ENCODE measurements around the gene SLC24A4.

SLC24A4 gene

DNA sequence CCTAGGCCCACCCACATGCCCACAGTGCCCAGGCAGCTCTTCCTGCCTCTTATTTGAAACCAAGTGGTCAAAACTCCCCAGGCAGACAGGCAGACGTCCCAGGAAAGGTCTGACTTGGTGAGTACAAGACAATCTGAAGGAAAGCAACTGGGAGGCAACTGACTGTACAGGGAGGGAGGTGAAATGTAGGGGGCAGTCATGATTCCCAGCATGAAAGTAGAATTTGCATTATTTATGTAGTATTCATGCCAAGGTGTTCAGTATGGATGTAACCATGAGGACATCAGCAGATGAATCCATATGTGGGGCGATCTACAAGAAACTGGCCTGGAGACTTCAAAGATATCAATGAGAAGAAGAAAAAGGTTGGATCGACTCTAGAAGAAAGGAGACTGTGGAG is 46.1 kb downstream of the SLC24A4 start:
- no peaks in the 10 kb centered on the region; the same call in 1 of the 2 replicates for H3K9me3 ChIP-seq (ENCODE audit: control insufficient read depth, insufficient read depth, low read length)

DNA sequence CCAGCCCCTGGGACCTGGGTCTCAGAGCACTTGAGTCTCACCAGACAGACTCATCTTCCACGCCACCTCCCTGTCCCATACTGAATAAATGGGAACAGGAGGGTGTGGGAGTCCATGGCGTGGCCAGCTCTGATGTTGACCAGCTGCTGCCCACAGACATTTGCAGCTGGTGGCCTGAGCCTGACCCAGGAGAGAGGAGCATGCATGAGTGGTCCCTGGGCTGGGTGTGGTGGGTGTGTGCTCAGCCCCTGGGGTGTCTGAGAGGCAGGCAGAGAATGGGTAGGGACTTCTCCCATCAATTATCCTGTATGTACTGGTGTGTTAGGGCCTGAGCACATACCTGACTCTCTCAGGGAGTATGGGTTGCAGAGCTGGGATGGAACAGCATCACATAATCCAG is 49.3 kb downstream of the SLC24A4 start:
- H3K9me3 ChIP-seq (ENCODE audit: control insufficient read depth, insufficient read depth, low read length) = no peaks in the 10 kb centered on the region; the same call in 1 of the 2 replicates
- no peaks in the 10 kb centered on the region for H3K4me1 ChIP-seq (ENCODE audit: insufficient read depth, low read length)
- H3K36me3 ChIP-seq (ENCODE audit: insufficient read depth, low read length) = no peaks in the 10 kb centered on the region
- no peak overlapping the region for H3K9ac ChIP-seq (ENCODE audit: low read depth, low read length)

More for the DNA sequence above, 46.1 kb downstream of the SLC24A4 start:
- Histone ChIP-seq H3K36me3 (ENCODE audit: insufficient read depth, low read length) (no peaks in the 10 kb centered on the region), H3K9ac (ENCODE audit: low read depth, low read length) (no peak overlapping the region), H3K4me1 (ENCODE audit: insufficient read depth, low read length) (no peaks in the 10 kb centered on the region)

DNA sequence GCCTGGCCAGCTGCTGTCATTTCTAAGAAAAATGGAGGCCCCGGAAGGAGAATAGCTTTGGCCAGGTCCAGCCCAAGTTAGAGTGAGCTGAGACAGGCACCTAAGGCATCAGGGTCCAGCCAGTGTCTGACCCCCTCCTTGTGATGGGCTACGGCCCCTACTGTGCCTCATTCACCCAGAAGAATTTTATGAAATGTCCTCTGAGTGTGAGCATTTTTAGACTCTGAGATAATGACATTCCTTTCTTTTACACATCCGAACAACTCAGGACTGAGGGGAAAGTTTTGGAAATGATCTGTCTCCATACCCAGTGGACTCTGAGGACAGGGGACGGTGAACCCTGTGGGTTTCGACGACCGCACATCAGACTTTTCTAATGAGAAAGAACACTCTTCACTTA is 50.4 kb downstream of the SLC24A4 start:
- Histone ChIP-seq H3K36me3 (ENCODE audit: insufficient read depth, low read length) (no peaks in the 10 kb centered on the region), H3K4me1 (ENCODE audit: insufficient read depth, low read length) (no peaks in the 10 kb centered on the region), H3K9ac (ENCODE audit: low read depth, low read length) (no peak overlapping the region), H3K9me3 (ENCODE audit: control insufficient read depth, insufficient read depth, low read length) (no peaks in the 10 kb centered on the region; the same call in 1 of the 2 replicates)

DNA sequence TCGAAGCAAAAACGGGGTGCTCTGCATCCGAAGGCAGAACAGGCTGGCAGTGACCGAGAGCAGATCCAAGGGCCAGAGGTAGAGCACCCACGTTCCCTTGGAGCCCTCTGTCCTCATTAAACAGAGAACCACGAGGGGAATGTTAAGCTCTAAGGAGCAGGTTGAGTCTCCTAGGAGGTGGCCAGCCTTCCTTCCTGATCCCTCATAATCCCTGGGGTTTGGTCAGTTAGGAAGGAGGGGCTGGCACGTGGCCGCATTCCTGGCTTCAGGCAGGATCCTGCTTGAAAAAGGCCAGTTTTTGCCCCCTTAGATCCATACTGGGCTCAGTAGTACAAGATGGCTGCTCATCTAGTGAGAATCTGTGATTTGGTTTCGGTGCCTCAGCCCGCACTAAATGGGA is 57.2 kb downstream of the SLC24A4 start:
- Histone ChIP-seq H3K9me3 (ENCODE audit: control insufficient read depth, insufficient read depth, low read length) (no peaks in the 10 kb centered on the region), H3K4me1 (ENCODE audit: insufficient read depth, low read length) (no peaks in the 10 kb centered on the region; the same call in 1 of the 2 replicates), H3K36me3 (ENCODE audit: insufficient read depth, low read length) (no peaks in the 10 kb centered on the region), H3K9ac (ENCODE audit: low read depth, low read length) (no peak overlapping the region)

DNA sequence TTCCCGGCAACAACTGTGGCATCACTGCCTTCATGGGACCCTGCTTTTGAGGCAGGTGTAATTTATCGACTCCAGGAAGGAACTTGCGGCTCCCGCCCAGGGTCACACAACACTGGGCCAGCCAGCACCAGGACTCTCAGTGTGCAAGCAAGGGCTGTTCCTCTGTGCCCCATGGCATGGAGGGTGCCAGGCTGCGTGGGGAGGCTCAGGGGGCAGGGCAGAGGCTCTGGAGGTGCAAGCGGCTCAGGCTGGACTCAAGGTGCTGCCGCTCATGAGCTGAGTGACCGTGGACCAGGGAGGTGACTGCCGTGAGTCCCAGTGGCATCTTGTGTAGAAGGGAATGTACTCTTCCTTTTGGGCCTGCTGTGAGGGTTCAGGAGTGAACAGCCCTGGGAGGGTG is 57.6 kb downstream of the SLC24A4 start:
- Histone ChIP-seq H3K9me3 (ENCODE audit: control insufficient read depth, insufficient read depth, low read length) (no peaks in the 10 kb centered on the region), H3K36me3 (ENCODE audit: insufficient read depth, low read length) (no peaks in the 10 kb centered on the region), H3K9ac (ENCODE audit: low read depth, low read length) (no peak overlapping the region), H3K4me1 (ENCODE audit: insufficient read depth, low read length) (no peaks in the 10 kb centered on the region; the same call in 1 of the 2 replicates)

DNA sequence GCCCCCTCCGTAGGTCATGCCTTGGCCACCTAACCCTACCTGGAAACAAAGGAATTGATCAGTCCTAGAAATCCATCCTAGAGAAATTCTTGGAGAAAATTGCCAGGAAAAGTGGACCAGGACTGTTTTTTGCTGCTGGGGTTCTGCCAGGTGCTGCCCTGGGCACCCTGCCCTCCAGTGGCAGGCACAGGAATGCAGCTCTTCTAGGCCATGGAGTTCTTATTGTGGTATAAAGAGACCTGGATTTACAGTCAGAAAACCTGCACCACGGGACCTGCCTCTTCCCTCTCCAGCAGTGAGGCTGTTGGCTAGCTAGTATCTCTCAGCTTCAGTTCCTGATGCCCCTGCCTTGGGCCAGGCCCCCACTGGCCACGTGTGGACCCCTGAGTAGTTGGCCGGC is 59.7 kb downstream of the SLC24A4 start:
- H3K9me3 ChIP-seq (ENCODE audit: control insufficient read depth, insufficient read depth, low read length) = no peaks in the 10 kb centered on the region
- H3K36me3 ChIP-seq (ENCODE audit: insufficient read depth, low read length) = no peaks in the 10 kb centered on the region
- no peak overlapping the region for H3K9ac ChIP-seq (ENCODE audit: low read depth, low read length)
- H3K4me1 ChIP-seq (ENCODE audit: insufficient read depth, low read length) = no peaks in the 10 kb centered on the region; the same call in 1 of the 2 replicates

DNA sequence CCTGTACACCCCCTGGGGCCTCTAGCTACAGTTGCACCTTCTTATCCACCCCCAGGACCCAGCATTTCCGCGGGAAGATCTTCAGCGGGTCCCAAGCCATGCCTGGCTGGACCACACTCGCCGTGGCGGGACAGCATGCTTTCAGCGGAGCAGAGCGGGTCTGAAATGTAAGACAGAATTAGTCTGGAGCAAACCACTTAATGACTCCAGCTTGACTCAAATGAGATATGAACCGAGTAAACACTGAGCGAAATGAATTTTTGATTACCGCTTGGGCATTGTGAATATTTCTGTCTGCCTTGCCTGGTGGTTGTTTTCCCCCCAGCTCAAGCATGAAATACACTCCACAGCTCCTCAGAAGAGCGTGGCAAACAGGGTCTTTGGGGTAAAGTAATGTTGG is 60.8 kb downstream of the SLC24A4 start:
- Histone ChIP-seq H3K9me3 (ENCODE audit: control insufficient read depth, insufficient read depth, low read length) (no peaks in the 10 kb centered on the region), H3K4me1 (ENCODE audit: insufficient read depth, low read length) (no peaks in the 10 kb centered on the region; the same call in 1 of the 2 replicates), H3K9ac (ENCODE audit: low read depth, low read length) (no peak overlapping the region), H3K36me3 (ENCODE audit: insufficient read depth, low read length) (no peaks in the 10 kb centered on the region)

DNA sequence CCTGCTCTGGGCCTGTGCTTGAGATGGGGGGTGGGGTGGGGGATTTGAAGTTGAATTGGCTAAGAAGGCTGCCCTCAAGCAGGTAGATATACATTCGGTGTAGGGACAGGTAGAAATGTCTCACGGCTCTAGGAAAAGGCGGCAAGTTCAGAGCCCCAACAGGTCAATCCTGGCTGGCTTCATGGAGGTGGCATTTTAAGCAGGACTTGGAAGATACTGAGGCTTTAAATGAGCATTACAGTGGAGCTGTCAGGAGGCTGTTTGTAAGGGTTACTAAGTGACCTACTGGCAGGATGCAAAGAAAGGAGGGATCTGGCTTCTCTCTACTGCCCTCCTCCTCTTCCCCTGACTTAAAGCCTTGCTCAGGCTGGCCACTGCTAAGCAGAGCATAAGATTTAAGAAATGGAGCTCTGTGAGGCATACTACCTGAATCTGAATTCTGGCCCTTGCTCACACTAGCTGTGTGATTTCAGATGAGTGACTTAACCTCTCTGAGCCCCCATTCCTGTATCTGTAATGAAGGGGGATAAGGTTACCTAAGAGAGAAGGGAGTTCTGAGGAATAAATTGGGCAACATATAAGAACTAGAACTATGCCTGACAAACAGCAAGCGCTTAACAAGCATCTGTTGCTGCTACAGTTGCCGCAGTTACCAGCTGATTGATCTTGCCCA is 61.6 kb downstream of the SLC24A4 start:
- H3K4me1 ChIP-seq (ENCODE audit: insufficient read depth, low read length) = no peaks in the 10 kb centered on the region; the same call in 1 of the 2 replicates
- H3K9ac ChIP-seq (ENCODE audit: low read depth, low read length) = no peak overlapping the region
- H3K9me3 ChIP-seq (ENCODE audit: control insufficient read depth, insufficient read depth, low read length) = no peaks in the 10 kb centered on the region
- H3K36me3 ChIP-seq (ENCODE audit: insufficient read depth, low read length) = no peaks in the 10 kb centered on the region

DNA sequence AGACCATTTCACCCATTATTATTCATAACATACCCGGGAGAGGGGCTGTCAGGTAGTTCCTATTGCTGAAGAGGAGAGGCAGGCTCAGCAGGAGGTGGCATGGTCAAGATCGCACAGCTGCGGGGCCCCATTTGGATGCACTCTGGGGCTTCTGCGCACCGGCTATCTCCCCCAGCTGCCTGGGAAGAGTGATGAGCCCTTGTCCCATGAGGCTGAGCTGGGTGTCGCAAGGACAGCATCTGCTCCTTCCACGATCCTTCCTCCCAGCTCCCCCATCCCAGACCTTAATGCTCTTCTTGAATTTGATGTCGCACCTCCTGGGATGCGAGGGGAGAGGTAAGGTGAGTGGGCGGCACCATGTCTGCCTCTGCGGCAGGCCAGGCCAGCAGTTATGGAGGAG is 62.6 kb downstream of the SLC24A4 start:
- Histone ChIP-seq H3K36me3 (ENCODE audit: insufficient read depth, low read length) (no peaks in the 10 kb centered on the region), H3K9ac (ENCODE audit: low read depth, low read length) (no peak overlapping the region), H3K9me3 (ENCODE audit: control insufficient read depth, insufficient read depth, low read length) (no peaks in the 10 kb centered on the region), H3K4me1 (ENCODE audit: insufficient read depth, low read length) (peaks cover 6% of the 10 kb centered on the region)

DNA sequence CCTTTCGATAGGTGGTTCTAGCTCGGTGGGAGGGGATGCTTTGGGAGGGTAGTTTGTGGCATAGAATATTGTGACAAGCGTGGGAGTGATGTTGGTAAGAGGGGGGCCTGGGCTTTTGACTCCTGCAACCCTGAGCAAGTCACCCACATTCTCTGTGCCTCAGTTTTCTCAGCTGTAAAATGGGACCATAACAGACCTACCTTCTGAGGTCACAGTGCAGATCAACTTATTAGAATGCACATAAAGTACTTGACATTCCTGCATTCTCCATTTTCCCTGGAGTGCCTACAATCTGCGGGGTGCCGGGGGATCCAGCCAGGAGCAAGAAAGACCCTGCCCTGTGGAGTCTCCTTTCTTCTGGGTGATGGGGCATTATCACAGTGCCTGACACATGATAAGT is 63.2 kb downstream of the SLC24A4 start:
- no peaks in the 10 kb centered on the region for H3K36me3 ChIP-seq (ENCODE audit: insufficient read depth, low read length)
- peaks cover 6% of the 10 kb centered on the region for H3K4me1 ChIP-seq (ENCODE audit: insufficient read depth, low read length)

DNA sequence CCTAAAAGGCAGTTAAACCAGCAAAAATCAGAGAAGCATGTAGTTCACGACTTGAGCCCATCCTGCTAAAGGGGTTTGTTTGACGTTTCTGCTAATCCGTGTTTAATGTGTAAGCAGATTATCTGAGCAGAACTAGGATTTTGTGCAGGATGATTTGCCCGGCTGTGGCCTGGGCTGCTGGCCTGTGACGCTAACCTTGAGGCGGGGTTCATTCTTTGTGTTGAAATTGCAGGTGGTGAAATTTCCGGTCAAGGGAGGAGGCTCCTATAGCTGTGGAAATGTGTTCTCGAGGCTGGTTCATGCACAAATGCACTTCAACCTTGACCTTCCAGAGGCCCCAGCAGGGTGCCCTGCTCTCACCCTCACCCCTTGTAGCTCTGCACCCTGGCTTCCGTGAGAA is 63.7 kb downstream of the SLC24A4 start:
- Histone ChIP-seq H3K36me3 (ENCODE audit: insufficient read depth, low read length) (no peaks in the 10 kb centered on the region), H3K9me3 (ENCODE audit: control insufficient read depth, insufficient read depth, low read length) (no peaks in the 10 kb centered on the region), H3K4me1 (ENCODE audit: insufficient read depth, low read length) (peaks cover 6% of the 10 kb centered on the region), H3K9ac (ENCODE audit: low read depth, low read length) (no peak overlapping the region)

More for the DNA sequence above, 63.2 kb downstream of the SLC24A4 start:
- H3K9me3 ChIP-seq (ENCODE audit: control insufficient read depth, insufficient read depth, low read length) = no peaks in the 10 kb centered on the region
- H3K9ac ChIP-seq (ENCODE audit: low read depth, low read length) = no peak overlapping the region

DNA sequence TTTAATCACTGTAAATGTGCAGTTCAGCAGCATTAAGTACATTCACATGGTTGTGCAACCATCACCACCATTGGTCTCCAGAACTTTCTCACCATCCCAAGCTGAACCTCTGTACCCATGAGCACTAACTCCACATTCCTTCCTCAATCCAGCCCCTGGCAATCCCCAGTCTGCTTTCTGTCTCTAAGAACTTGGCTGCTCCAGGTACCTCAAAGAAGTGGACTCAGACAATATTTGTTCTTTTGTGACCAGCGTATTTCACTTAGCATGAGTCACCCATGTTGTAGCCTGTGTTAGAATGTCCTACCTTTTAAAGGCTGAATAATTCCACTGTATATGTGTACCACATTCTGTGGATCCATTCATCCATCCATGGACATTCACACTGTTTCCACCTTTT is 64.6 kb downstream of the SLC24A4 start:
- Histone ChIP-seq H3K4me1 (ENCODE audit: insufficient read depth, low read length) (peaks cover 6% of the 10 kb centered on the region), H3K36me3 (ENCODE audit: insufficient read depth, low read length) (no peaks in the 10 kb centered on the region), H3K9ac (ENCODE audit: low read depth, low read length) (no peak overlapping the region), H3K9me3 (ENCODE audit: control insufficient read depth, insufficient read depth, low read length) (no peaks in the 10 kb centered on the region)

DNA sequence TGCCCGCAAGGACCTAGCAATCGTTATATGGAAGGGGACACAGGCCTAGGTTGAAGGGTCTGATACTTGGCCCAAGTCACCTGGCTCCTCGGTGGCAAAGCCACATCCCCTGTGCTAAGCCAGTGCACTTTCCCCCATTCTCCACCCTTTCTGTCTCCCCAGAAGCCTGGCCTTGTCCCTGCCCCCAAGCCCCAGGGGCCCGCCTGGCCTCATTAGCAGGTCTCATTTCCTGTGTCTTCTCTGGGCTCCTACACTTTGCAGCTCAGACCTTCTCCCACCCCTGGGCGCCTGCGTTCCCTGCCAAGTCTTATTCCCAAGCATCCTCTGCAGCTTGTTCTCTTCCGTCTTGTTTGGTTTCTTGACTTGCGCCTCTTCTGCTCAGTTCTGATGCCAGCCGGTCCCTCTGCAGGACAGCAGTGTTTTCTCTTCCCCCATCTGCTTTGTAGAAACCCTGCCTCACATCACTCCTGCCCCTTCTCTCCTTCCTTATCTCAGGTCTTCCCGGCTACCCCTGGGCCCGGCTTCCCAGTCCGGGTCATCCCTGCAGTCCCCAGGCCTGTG is 66.7 kb downstream of the SLC24A4 start:
- Histone ChIP-seq H3K36me3 (ENCODE audit: insufficient read depth, low read length) (no peaks in the 10 kb centered on the region), H3K9ac (ENCODE audit: low read depth, low read length) (no peak overlapping the region), H3K9me3 (ENCODE audit: control insufficient read depth, insufficient read depth, low read length) (no peaks in the 10 kb centered on the region), H3K4me1 (ENCODE audit: insufficient read depth, low read length) (peaks cover 6% of the 10 kb centered on the region; the same call in 1 of the 2 replicates)

DNA sequence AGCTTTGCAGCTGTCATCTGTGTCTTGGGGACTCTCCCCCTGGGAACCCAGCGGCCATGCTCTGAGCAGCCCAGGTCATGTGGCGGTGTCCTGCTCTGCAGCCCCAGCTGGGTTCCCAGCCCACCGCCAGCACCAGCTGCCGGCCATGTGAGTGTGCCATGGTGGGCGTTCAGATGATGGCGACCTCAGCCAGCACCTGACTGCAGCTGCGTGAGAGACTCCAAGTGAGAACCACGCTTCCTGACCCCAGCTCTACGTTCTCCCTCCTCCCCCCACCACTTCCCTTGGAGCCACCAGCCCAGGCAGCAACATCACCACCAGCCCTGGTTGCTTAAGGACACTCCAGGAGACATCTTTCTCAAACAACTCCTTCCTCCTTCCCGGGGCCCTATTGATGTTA is 68.8 kb downstream of the SLC24A4 start:
- H3K4me1 ChIP-seq (ENCODE audit: insufficient read depth, low read length) = peaks cover 7% of the 10 kb centered on the region
- no peak overlapping the region for H3K9ac ChIP-seq (ENCODE audit: low read depth, low read length)
- no peaks in the 10 kb centered on the region for H3K9me3 ChIP-seq (ENCODE audit: control insufficient read depth, insufficient read depth, low read length)
- no peaks in the 10 kb centered on the region for H3K36me3 ChIP-seq (ENCODE audit: insufficient read depth, low read length)

DNA sequence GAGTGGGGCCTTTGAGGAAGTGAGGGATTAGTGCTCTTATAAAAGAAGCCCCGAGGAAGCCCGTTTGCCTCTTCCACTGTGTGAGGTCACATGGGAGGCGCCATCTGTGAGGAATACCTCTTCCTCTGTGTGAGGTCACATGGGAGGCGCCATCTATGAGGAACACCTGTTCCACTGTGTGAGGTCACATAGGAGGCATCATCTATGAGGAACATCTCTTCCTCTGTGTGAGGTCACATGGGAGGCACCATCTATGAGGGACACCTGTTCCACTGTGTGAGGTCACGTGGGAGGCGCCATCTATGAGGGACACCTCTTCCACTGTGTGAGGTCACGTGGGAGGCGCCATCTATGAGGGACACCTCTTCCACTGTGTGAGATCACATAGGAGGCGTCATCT is 69.7 kb downstream of the SLC24A4 start:
- Histone ChIP-seq H3K4me1 (ENCODE audit: insufficient read depth, low read length) (peaks cover 14% of the 10 kb centered on the region), H3K9ac (ENCODE audit: low read depth, low read length) (no peak overlapping the region), H3K9me3 (ENCODE audit: control insufficient read depth, insufficient read depth, low read length) (no peaks in the 10 kb centered on the region), H3K36me3 (ENCODE audit: insufficient read depth, low read length) (no peaks in the 10 kb centered on the region)

Data from ES-I3 (cell line).